Common myeloid progenitor, CD34-positive (primary cell): Measurements from ENCODE around the gene BACH2.

ENCODE experiments used
- CTCF ChIA-PET: fragments of 350-600 bp; sonication (Branson Sonifier 250); formaldehyde crosslinking; loops from one replicate; lab custom pipeline; 2021; ENCODE audit warnings: antibody characterized with exemption; lab: Charles Lee
- POLR2A ChIA-PET: fragments of 350-600 bp; sonication (Branson Sonifier 250); formaldehyde crosslinking; loops from one replicate; lab custom pipeline; 2021; ENCODE audit warnings: antibody characterized with exemption; lab: Charles Lee
- DNase-seq, 3 donors: peaks; one replicate each; pipeline versions ENCODE4 v3.0.0 to v3.0.0-alpha.2; 2013
- H3K27ac ChIP-seq, 2 experiments: 1 replicate in 1 of 2; 2 replicates in 1 of 2; pipeline ENCODE4 v1.7.0; 2013; ENCODE audit warnings: inconsistent platforms in 2 of 2, low read length in 2 of 2, mild to moderate bottlenecking in 2 of 2, low read depth in 1 of 2, moderate library complexity in 1 of 2; ENCODE audit not compliant: severe bottlenecking in 2 of 2, insufficient read depth in 1 of 2, poor library complexity in 1 of 2
- H3K27me3 ChIP-seq, 5 experiments: replicated peaks in 2 of 5; 1 replicate in 3 of 5; 2 replicates in 2 of 5; pipeline versions ENCODE4 v1.6.1 to v1.7.0; 2013; ENCODE audit warnings: low read length in 4 of 5, mild to moderate bottlenecking in 2 of 5, moderate library complexity in 2 of 5, inconsistent platforms in 1 of 5; ENCODE audit not compliant: insufficient read depth in 5 of 5, control insufficient read depth in 4 of 5
- H3K36me3 ChIP-seq, 4 experiments: 1 replicate in 2 of 4; 2 replicates in 2 of 4; pipeline versions ENCODE4 v1.6.1 to v1.7.0; 2013; ENCODE audit warnings: low read length in 3 of 4, control low read depth in 1 of 4, mild to moderate bottlenecking in 1 of 4; ENCODE audit not compliant: control insufficient read depth in 4 of 4, insufficient read depth in 4 of 4
- H3K4me1 ChIP-seq, 4 experiments: 1 replicate in 3 of 4; 2 replicates in 1 of 4; pipeline versions ENCODE4 v1.6.1 to v1.7.1; 2013; ENCODE audit warnings: low read length in 3 of 4, mild to moderate bottlenecking in 3 of 4, control low read depth in 1 of 4, inconsistent platforms in 1 of 4, moderate library complexity in 1 of 4; ENCODE audit not compliant: control insufficient read depth in 4 of 4, insufficient read depth in 4 of 4; ENCODE audit errors: control extremely low read depth in 1 of 4
- H3K4me3 ChIP-seq, 7 experiments: 1 replicate in 4 of 7; 2 replicates in 3 of 7; pipeline versions ENCODE4 v1.5.1 to v1.7.0; 2013; ENCODE audit warnings: mild to moderate bottlenecking in 7 of 7, low read length in 6 of 7, moderate library complexity in 6 of 7, inconsistent platforms in 2 of 7, low read depth in 2 of 7, control low read depth in 1 of 7; ENCODE audit not compliant: insufficient read depth in 4 of 7, control insufficient read depth in 1 of 7; ENCODE audit errors: extremely low read depth in 1 of 7
- H3K9me3 ChIP-seq, 5 experiments: 1 replicate in 4 of 5; 2 replicates in 1 of 5; pipeline versions ENCODE4 v1.6.1 to v1.7.1; 2013; ENCODE audit warnings: low read length in 4 of 5, mild to moderate bottlenecking in 2 of 5, inconsistent platforms in 1 of 5, low read depth in 1 of 5, moderate library complexity in 1 of 5; ENCODE audit not compliant: control insufficient read depth in 4 of 5, insufficient read depth in 2 of 5; ENCODE audit errors: control extremely low read depth in 1 of 5
- WGBS: methylation state at CpG from one replicate; pipeline ENCODE4 v1.1.5; 2013; ENCODE audit not compliant: insufficient coverage; 5-methylcytosine and 5-hydroxymethylcytosine counted together

The BACH2 gene

GRCh38 chr6:90146024-90146423 is 150.6 kb downstream of the BACH2 start:
- WGBS, result 100% methylated on average over 4 of the region's 4 CpGs
- H3K36me3 ChIP-seq, result peaks cover 0 to 2% (median 0%) of the 10 kb centered on the region in 4 experiments
- DNase-seq, result no peak
- no peak overlapping the region for H3K27ac ChIP-seq
- ChIA-PET CTCF (interaction anchor here (0.6 to 1.2 kb wide), 4 partner anchors 9 to 148 kb away, joined by 3 read pairs; no protein-coding TSS in a partner anchor), POLR2A (no interaction called here)
- peaks cover 0 to 4% (median 0%) of the 10 kb centered on the region in 5 experiments for H3K9me3 ChIP-seq
- no peaks in the 10 kb centered on the region for H3K27me3 ChIP-seq
- peaks cover 4 to 10% (median 6%) of the 10 kb centered on the region in 4 experiments for H3K4me1 ChIP-seq
- H3K4me3 ChIP-seq, result no peak overlapping the region

- H3K36me3 ChIP-seq, result no peaks in the 10 kb centered on the region
- no peaks in the 10 kb centered on the region for H3K9me3 ChIP-seq
- H3K4me1 ChIP-seq, result peaks cover 4 to 10% (median 6%) of the 10 kb centered on the region in 4 experiments
- no peak for DNase-seq
- ChIA-PET CTCF (interaction anchor here (0.6 to 1.3 kb wide), 5 partner anchors 10 to 147 kb away, joined by 3 to 5 read pairs (median 3); no protein-coding TSS in a partner anchor), POLR2A (no interaction called here)
- no CpG with 5 or more reads among the region's 3 CpGs for WGBS
- H3K27ac ChIP-seq, result no peak overlapping the region
- H3K27me3 ChIP-seq, result no peaks in the 10 kb centered on the region
- no peak overlapping the region for H3K4me3 ChIP-seq
These were observed 151.6 kb downstream of the BACH2 start for GRCh38 chr6:90144928-90145555.

DNA sequence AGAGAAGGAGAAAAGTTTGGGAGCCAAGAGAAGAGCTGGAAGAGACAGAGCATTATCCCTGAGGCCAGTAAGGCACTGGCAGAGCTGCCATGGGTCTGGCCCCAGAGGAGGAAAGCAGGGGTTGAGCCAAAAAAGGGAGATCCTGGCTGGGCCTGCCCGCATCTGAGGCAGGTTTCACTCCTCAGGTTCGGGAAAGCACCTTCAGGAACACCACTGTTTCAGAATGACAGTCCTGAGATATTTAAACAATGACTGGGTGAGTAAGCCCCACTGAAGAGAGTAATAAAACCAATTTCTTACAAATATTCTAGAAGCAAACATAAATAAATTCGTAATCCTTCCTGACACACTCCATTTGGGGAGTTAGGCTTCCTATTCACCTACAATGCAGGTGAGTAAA is 152.2 kb downstream of the BACH2 start:
- ChIA-PET POLR2A (no interaction called here), CTCF (interaction anchor here (1.3 kb wide), 1 partner anchor 34 kb away, joined by 5 read pairs; no protein-coding TSS in a partner anchor)
- DNase-seq, result no peak
- no peak overlapping the region for H3K27ac ChIP-seq
- no peaks in the 10 kb centered on the region for H3K36me3 ChIP-seq
- peaks cover 4 to 10% (median 6%) of the 10 kb centered on the region in 4 experiments for H3K4me1 ChIP-seq
- no peaks in the 10 kb centered on the region for H3K27me3 ChIP-seq
- WGBS, result 100% methylated on average over 2 of the region's 3 CpGs
- no peaks in the 10 kb centered on the region for H3K9me3 ChIP-seq
- no peak overlapping the region for H3K4me3 ChIP-seq

- DNase-seq, result no peak
- WGBS, result no CpG with 5 or more reads among the region's 1 CpG
- H3K4me3 ChIP-seq, result no peak overlapping the region
- peaks cover 3 to 19% (median 4%) of the 10 kb centered on the region in 4 experiments for H3K4me1 ChIP-seq
- POLR2A ChIA-PET, result no interaction called here
- H3K27me3 ChIP-seq, result no peaks in the 10 kb centered on the region
- CTCF ChIA-PET, result interaction anchor here (1.4 to 1.6 kb wide), 2 partner anchors 17 to 76 kb away, joined by 3 read pairs; no protein-coding TSS in a partner anchor
- H3K36me3 ChIP-seq, result no peaks in the 10 kb centered on the region
- H3K27ac ChIP-seq, result no peak overlapping the region
- no peaks in the 10 kb centered on the region for H3K9me3 ChIP-seq
These were observed 156.0 kb downstream of the BACH2 start for GRCh38 chr6:90140683-90141082.

- CTCF ChIA-PET, result interaction anchor here (0.9 to 1.5 kb wide), 4 partner anchors 17 to 254 kb away, joined by 3 to 5 read pairs (median 3); no protein-coding TSS in a partner anchor
- Histone ChIP-seq H3K4me3 (no peak overlapping the region), H3K4me1 (peaks cover 3 to 24% (median 5%) of the 10 kb centered on the region in 4 experiments), H3K27me3 (no peaks in the 10 kb centered on the region), H3K9me3 (no peaks in the 10 kb centered on the region), H3K27ac (no peak overlapping the region), H3K36me3 (no peaks in the 10 kb centered on the region)
- 100% methylated on average over 3 of the region's 7 CpGs for WGBS
- POLR2A ChIA-PET, result no interaction called here
- DNase-seq, result no peak
These were observed 157.3 kb downstream of the BACH2 start for GRCh38 chr6:90139272-90139817.

- 80% methylated on average over 1 of the region's 2 CpGs for WGBS
- no peak for DNase-seq
- Histone ChIP-seq H3K36me3 (no peaks in the 10 kb centered on the region), H3K4me3 (no peak overlapping the region), H3K9me3 (no peaks in the 10 kb centered on the region), H3K27me3 (no peaks in the 10 kb centered on the region), H3K27ac (no peak overlapping the region), H3K4me1 (peaks cover 3 to 24% (median 8%) of the 10 kb centered on the region in 4 experiments)
- ChIA-PET POLR2A (no interaction called here), CTCF (interaction anchor here (0.5 to 1.7 kb wide), 4 partner anchors 19 to 246 kb away, joined by 3 to 5 read pairs (median 4); no protein-coding TSS in a partner anchor)
These were observed 159.6 kb downstream of the BACH2 start for GRCh38 chr6:90136837-90137568.
